HG03565 (cell line): ENCODE results near the gene ADAMTSL4.
"Not testable (repeated sequence)": the region's sequence is repeated elsewhere in the genome, so short reads cannot be mapped to it uniquely, and the experiment has no call there.

Experiments
- ATAC-seq: cut with Tn5 transposase; IDR thresholded peaks from one replicate; pipeline ENCODE4 v1.9.1; 2021; ENCODE audit warnings: mild to moderate bottlenecking, moderate library complexity; ENCODE audit not compliant: unreplicated experiment

ADAMTSL4 gene

DNA sequence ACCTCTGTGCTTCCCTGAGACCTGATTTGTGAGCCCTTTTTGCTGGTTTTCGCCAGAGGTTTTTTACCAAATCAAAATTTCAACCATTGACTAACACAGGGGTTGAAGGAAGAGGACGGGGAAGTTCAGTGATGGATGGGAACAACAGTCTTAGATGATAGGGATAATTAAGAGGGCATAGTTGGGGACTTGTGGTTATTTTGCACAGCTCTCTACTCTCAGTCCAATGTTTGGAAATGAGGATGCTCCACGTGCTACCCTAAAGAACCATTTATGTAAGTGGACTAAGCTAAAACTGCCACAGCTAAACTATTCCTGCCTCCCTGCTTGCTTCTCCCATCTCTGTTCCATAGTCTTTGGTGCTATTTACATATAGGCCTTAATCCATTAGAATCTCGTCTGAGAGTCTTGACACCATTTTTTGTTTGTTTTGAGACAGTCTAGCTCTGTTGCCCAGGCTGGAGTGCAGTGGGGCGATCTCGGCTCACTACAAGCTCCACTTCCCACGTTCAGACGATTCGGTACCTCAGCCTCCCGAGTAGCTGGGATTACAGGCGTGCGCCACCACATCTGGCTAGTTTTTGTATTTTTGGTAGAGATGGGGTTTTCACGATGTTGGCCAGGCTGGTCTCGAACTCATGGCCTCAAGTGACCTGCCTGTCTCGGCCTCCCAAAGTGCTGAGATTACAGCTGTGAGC, 30.9 kb downstream of the ADAMTSL4 start:
- ATAC-seq: no peak

DNA sequence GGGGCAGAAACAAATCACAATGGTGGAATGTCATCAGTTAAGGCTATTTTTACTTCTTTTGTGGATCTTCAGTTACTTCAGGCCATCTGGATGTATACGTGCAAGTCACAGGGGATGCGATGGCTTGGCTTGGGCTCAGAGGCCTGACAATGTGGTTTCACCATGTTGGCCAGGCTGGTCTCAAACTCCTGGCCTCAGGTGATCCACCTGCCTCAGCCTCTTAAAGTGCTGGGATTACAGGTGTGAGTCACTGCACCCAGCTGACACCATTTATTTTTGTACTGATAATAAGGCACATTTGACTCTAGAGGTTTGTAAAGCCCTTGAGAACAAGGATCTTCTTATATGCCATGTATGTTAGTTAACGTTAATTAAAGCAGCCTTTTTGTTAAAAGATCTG, 31.8 kb downstream of the ADAMTSL4 start:
- not testable (repeated sequence) for ATAC-seq

DNA sequence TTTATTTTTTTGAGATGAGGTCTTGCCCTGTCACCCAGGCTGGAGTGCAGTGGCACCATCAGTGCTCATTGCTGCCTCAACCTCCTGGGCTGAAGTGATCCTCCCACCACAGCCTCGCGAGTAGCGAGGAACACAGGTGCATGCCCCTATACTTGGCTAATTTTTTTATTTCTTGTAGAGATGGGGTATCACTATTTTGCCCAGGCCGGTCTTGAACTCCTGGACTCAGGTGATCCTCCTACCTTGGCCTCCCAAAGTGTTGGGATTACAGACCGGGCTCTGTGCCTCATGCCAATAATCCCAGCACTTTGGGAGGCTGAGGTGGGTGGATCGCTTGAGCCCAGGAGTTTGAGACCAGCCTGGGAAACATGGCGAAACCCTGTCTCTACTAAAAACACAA, 32.2 kb downstream of the ADAMTSL4 start:
- ATAC-seq: not testable (repeated sequence)

DNA sequence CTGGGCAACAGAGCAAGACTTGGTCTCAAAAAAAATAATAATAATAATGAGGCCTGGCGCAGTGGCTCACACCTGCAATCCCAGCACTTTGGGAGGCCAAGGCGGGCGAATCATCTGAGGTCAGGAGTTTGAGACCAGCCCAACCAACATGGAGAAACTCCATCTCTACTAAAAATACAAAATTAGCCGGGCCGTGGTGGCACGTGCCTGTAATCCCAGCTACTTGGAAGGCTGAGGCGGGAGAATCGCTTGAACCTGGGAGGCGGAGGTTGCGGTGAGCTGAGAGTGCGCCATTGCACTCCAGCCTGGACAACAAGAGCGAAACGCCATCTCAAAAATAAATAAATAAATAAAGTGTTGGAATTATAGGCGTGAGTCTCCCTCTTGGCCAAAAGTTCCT, 32.8 kb downstream of the ADAMTSL4 start:
- ATAC-seq: not testable (repeated sequence)

DNA sequence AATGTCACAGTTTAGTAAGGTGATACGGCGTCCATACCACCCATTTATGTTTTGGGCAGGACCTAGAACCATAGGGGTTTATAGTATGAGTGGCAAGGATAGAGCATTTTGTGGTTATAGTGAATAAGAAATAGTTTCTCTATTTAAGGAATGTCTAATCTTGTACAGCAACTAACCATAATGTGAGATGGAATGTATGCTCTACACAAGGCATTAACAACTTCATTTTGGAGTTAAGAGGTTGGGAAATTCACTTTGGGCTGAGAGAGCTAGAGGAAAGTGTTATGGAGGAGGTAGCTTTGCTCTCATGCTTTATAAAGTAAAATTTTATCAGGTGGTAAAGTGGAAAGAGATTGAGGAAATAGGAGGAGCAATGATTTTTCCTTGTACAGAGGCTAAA, 33.2 kb downstream of the ADAMTSL4 start:
- ATAC-seq: no peak

DNA sequence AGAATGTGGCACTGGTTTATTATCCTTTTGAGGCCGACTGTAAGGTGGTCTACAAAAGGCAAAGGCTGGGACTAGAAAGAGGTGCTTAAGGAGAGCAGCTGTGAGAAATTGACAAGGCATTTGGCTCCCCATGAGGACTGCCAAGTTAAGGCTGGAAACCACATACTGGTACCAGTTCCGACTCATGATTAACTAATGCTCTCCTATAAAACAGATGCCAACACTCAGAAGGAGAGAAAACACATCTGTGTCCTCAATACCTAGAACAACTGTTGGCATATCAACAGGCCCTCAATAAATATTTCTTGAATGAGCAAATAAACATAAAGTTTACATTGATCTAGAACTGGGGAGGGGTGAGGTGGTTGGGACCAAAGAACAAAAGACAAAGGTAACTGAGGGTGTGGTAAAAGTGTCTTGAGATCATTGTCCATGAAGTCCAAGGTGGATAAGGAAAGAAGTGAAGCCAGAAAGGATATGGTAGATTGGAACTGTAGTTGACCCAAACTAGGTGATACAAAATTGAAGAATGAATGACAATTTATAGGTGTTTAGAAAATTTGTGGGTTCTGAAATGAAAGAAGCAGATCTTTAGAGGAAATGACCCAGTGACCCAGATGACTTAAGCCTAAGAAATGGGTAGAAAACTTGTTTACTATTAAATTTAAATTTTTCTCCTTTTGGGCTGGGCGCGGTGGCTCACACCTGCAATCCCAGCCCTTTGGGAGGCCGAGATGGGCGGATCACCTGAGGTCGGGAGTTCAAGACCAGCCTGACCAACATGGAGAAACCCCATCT, 47.1 kb downstream of the ADAMTSL4 start:
- no peak for ATAC-seq

DNA sequence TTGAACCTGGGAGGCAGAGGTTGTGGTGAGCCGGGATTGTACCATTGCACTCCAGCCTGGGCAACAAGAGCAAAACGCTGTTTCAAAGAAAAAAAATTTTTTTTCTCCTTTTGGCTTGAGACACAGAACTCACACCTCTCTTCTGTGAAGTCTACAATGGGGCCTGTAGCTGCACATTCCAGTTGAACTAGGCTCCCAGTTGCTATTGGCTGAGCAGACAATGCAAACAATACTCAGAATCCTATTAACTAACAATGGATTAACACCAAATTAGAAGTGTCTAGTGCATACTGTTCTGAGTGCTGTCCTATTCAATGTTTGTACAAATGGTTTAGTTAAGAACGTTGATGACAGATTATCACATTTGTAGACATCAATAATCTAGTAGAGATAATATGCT, 47.8 kb downstream of the ADAMTSL4 start:
- ATAC-seq: no peak

DNA sequence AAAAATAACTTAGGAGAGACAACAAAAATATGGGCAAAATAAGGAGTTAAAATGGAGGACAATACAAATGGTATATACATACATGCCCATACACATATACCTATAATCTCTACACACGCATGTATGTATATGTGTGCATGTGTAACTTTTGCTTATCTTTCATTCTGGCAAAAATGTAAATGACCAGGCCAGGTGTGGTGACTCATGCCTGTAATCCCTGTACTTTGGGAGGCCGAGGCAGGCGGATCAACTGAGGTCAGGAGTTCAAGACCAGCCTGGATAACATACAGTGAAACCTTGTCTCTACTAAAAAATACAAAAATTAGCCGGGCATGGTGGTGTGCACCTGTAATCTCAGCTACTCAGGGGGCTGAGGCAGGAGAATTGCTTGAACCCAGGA, 49.1 kb downstream of the ADAMTSL4 start:
- not testable (repeated sequence) for ATAC-seq

DNA sequence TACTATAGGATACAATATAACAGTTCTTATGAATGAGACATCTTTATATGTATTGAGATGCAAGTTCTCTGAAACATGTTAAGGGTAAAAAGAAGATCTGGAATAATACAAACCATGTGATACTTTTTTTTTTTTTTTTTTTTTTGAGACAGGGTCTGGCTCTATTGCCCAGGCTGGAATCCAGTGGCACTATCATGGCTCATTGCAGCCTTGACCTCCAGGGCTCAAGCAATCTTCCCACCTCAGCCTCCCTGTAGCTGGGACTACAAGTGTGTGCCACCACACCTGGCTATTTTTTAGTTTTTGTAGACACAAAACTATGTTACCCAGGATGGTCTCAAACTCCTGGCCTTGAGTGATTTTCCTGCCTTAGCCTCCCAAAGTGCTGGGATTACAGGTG, 52.3 kb downstream of the ADAMTSL4 start:
- no peak for ATAC-seq

DNA sequence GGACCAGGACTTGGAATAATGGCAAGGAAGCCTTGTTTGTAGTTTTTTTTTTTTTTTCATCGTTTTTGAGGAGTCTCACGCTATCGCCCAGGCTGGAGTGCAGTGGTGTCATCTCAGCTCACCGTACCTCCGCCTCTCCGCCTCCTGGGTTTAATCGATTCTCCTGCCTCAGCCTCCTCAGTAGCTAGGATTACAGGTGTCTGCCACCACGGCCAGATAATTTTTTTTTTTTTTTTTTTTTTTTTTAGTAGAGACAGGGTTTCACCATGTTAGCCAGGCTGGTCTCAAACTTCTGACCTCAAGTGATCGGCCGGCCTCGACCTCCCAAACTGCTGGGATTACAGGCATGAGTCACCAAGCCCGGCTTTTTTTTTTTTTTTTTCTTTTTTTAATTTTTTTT, 53.2 kb downstream of the ADAMTSL4 start:
- not testable (repeated sequence) for ATAC-seq

DNA sequence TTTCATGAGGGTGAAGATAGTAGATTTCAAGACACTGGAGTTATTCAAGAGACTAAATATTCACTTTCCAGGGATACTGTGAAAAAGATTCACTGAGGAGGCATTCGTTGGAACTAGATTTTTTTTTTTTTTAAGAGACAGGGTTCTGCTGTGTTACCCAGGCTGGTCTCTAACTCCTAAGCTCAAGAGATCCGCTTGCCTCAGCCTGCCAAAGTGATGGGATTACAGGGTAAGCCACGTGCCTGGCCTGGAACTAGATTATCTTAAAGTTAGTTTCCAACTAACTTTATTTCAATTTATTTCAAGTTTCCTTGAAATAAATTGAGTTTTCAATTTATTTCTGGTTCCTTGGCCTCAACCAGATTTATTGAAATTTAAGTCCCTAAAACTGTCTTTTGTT, 54.5 kb downstream of the ADAMTSL4 start:
- no peak for ATAC-seq

DNA sequence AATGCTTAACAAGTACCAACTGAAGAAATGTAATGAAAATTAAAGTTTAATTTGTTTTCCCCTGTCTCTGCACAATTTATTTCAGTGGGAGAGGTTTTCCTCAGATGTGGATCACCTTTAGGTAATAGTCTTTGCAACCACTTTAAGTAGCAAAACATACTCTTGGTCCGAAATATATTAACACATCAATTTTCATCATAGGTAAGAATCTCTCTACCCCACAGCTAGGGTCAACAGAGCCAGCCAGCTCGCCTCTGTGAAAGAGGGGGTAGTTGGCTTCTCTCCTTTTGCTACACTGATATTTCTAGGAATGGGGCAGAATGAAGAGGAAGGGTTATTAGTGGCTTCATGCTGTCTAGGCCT, 55.0 kb downstream of the ADAMTSL4 start:
- no peak for ATAC-seq

DNA sequence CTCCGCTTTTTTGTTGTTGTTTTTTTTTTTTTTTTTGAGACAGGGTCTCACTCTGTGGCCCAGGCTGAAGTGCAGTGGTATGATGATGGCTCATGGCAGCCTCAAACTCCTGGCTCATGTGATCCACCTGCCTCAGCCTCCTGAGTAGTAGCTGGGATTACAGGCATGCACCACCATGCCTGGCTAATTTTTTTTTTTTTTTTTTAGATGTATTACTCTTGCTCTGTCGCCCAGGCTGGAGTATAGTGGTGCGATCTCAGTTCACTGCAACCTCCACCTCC, 56.2 kb downstream of the ADAMTSL4 start:
- not testable (repeated sequence) for ATAC-seq

DNA sequence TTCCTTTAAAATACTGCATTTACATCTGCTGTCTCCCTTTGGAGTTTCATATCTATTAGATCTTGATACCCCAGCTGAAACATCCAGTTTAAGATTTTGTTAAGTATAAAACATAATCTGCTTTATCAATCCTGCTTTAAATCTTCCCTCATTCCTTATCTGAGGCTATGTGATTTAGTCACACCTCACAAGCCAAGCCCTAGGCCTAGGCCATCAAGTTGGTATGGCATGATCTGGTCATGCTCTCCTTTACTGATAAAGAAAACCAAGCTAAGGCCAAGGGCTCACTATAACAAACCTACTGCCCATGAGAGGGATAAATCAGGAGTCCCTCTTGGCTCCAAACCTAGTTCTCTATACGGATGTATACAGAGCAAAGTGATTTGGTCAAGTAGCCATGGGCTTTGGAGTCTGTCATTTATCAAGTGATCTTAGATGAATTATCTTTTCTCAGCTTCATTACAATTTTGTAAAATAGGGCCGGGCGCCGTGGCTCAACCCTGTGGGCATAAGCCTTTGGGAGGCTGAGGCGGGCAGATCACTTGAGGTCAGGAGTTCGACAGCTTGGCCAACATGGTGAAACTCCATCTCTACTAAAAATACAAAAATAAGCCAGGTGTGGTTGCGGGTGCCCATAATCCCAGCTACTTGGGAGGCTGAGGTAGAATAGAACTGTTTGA, 57.4 kb downstream of the ADAMTSL4 start:
- ATAC-seq: no peak

DNA sequence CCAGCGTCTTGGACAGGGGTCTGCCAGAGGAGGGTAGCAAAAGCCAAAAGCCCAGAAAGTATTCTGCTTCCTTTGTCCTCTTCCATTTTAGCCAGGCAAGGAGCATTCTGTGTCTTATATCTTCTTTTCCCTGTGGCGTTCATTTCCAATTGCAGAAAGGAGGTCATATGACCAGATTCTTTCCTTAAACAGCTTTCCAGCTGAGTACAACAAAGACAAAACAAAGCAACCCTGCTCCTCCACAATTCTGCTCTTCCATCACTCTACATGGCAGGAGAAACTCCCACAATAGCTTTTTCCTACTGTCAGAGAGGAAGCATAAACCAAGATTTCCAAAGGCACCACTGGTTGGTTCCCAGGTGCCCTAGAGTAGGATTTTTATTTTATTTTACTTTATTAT, 60.5 kb downstream of the ADAMTSL4 start:
- no peak for ATAC-seq
